NCI-H2196 (cell line): ENCODE measurements around the gene NIPBL.
A peak's percentile ranks its signal among the peaks of the same experiment; 100 is the strongest.
"Not testable (repeated sequence)": the region's sequence is repeated elsewhere in the genome, so short reads cannot be mapped to it uniquely, and the experiment has no call there.

ENCODE experiments used
- DNase-seq: peaks from one replicate; lab custom pipeline; 2025; ENCODE audit not compliant: unreplicated experiment; lab: John Stamatoyannopoulos, UW

Gene NIPBL

GRCh38 chr5:36944607-36945225, 68.1 kb downstream of the NIPBL start:
- peak; percentile 85 for DNase-seq

GRCh38 chr5:36945687-36946086, 69.1 kb downstream of the NIPBL start:
- no peak for DNase-seq

- DNase-seq: no peak
Measured at GRCh38 chr5:36946101-36946500, 69.5 kb downstream of the NIPBL start.

- DNase-seq: no peak
Measured at GRCh38 chr5:36948041-36948440, 71.5 kb downstream of the NIPBL start.

DNA sequence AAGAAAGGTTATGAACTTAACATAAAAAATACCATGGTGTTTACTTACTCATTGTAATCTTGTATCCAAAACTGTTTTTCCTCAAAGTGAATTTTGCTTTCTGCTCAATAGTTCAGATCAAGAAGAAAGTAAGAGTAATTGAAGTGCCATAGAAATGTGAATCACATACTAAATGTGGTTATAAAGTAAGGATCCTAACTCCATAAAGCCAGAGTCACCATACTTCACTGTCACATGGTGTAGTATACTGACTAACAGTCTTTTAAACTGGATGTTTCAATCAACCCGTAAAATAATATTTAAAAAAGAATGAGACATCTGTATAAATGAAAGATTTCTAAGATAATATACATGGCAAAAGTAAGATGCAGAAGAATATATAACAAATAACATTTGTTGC, 72.1 kb downstream of the NIPBL start:
- no peak for DNase-seq

- no peak for DNase-seq
Measured at GRCh38 chr5:36949593-36949992, 73.0 kb downstream of the NIPBL start.

DNA sequence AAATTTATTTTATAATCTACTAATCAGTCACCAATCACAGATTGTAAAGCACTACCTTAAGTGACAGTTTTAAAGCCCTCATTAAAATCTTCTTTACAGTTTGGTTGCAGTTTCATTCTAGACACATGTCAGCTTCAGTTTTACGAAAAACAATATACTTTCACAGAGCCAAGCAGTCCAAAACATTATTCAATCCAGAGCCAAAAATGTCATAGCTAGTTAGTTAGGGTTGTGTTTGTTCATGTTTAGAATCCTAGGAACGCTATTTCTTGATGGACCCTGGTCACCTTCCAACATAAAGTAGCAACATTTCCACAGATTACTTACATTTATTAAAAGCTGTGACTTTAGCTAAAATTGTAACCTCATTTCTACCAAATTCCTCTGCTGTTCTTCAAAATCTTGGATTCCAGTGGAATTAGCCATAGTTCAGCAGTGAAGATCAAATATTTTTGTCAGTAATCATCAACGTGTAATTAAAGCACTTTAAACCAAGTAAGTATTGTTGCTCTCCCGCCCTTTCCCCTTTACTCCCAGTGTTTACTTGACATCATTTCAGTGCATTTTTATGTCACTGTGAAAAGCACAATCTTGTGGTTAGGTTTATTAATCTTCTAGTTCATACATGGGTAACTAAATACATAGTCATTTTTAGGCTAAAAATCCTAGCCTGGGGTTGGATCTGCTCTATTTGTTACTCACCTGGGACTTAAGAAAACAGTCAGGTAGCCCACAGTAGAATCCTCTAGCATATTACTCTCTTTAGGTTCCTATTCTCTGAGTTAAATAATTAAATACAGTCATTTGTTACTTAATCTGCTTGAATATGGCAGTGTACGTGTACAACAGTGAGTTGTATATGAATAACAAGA, 74.3 kb downstream of the NIPBL start:
- no peak for DNase-seq

GRCh38 chr5:36953043-36953442, 76.5 kb downstream of the NIPBL start:
- DNase-seq: no peak

- DNase-seq: no peak
Measured at GRCh38 chr5:36957953-36958537, 81.5 kb downstream of the NIPBL start.

GRCh38 chr5:36958612-36959011, 82.0 kb downstream of the NIPBL start:
- DNase-seq: no peak

DNA sequence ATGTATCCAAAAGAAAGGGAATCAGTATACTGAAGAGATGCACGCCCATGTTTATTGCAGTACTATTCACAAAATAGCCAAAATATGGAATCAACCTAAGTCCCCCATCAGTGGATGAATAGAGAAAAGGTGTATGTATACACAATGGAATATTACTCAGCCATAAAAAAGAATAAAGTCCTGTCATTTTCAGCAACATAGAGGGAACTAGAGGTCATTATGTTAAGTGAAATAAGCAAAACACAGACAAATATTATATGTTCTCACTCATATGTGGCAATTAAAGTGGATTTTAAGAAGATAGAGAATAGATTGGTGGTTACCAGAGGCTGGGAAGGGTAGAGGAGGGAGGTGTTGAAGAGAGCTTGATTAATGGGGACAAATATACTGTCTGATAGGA, 88.6 kb downstream of the NIPBL start:
- DNase-seq: no peak

DNA sequence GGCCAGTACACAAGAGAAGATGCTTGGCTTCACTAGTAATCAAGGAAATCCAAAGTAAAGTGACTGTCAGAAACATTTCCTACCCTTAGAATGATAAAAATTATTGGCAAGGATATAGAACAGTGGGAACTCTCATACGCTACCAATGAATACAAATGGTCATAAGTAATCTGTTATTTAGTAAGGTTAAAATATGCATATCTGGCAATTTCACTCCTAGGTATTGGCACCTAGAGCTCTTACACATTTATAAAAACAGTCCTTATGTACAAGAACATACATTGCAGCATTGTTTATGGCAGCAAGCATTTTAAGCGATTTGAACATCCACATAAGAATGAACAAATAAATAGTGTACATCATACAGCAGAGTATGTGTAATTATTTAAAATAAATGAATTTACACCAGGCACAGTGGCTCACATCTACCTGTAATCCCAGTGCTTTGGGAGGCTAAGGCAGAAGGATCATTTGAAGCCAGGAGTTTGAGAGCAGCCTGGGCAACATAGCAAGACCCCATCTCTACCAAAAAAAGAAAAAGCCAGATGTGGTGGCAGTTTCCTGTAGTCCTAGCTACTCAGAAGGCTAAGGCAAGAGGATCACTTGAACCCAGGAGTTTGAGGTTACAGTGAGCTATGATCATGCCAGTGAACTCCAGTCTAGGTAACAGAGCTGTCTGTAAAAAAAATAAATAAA, 93.3 kb downstream of the NIPBL start:
- DNase-seq: no peak

GRCh38 chr5:36978196-36978595, 101.6 kb downstream of the NIPBL start:
- no peak for DNase-seq

GRCh38 chr5:36982146-36982545, 105.6 kb downstream of the NIPBL start:
- DNase-seq: no peak

GRCh38 chr5:36985387-36985786, 108.8 kb downstream of the NIPBL start:
- DNase-seq: no peak

GRCh38 chr5:36988396-36988795, 111.8 kb downstream of the NIPBL start:
- no peak for DNase-seq

- no peak for DNase-seq
Measured at GRCh38 chr5:36998578-36998977, 122.0 kb downstream of the NIPBL start.

DNA sequence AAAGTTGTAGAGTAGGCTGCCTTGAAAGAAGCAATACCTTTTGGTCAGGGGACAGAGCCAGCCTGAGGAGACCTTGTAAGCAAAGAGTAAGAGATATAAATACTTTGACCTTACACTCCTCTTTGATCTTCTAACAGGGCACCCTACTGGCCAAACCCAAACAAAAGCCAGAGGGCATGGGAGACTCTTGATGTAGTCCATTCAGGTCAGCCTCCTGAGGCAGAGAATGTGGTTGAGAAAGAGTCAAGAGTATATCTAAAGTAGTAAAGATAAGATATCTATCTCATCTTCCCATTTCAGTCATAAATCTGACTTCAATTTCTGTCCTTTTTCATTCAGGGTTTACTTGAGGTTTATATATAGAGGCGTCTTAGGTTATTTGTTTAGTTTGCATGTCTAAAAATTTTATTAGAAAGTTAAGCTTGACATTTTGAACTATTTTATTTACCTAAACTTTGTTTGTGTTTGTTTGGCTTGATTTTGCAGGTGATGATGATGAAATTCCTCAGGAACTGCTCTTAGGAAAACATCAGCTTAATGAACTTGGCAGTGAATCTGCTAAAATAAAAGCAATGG, 125.7 kb downstream of the NIPBL start:
- no peak for DNase-seq

DNA sequence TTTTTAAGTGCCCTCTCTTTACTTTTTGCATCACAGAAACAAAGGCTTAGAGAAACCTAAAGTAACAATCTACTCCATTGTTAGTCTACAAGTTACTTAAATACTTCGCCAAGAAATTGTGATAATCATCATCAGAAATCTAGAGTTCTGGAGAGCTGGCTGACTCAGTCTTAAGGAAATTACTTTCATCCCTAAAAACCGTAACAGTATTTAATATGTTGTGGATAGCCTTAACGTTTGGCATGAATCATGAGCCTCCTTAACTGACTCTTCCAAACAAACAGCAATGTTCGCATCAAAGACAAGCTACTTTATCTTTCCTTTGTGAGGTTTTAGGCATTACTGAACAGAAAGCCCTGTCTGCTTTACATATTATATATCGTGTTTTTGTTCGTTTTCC, 128.7 kb downstream of the NIPBL start:
- no peak for DNase-seq

DNA sequence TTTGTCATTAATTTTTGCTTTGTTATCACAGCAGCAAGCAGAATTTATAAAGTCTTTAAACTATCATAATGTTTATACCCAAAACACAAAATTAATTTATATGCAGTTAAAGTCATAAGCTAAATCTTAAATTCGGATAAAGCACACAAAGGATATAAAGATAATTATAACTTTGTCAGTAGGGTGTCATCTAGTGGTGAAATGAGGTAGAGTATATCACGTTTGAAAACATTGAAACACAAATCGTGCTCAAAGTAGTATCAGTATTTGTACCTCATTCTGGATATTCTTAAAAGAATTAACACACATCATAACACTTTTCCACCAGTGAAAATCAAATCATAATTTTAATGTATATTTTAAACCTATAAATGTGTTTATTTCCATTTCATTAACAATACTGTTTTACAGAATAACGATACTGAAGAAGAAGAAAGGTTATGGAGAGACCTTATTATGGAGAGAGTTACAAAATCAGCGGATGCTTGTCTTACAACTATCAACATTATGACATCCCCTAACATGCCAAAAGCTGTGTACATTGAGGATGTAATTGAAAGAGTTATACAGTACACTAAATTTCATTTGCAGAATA, 129.5 kb downstream of the NIPBL start:
- peak; percentile 56 for DNase-seq

- DNase-seq: not testable (repeated sequence)
Measured at GRCh38 chr5:37013181-37013580, 136.6 kb downstream of the NIPBL start.
